Lower leg skin (tissue), 3 donors: Measurements from ENCODE around the gene JAM3.

Source experiments
- POLR2A ChIP-seq, 2 donors: fragments of 450-650 bp; IDR thresholded peaks; one replicate each; pipeline ENCODE4 v1.6.1; 2016 to 2017; ENCODE audit warnings: antibody characterized with exemption in 2 of 2, mild to moderate bottlenecking in 1 of 2, moderate library complexity in 1 of 2
- TF ChIP-seq, protein P1 (sequence below), 3 donors: fragments of 450-650 bp; IDR thresholded peaks; one replicate each; pipeline ENCODE4 v1.5.1; 2016; ENCODE audit warnings: antibody characterized with exemption in 3 of 3, mild to moderate bottlenecking in 3 of 3, moderate library complexity in 2 of 3

DNA sequence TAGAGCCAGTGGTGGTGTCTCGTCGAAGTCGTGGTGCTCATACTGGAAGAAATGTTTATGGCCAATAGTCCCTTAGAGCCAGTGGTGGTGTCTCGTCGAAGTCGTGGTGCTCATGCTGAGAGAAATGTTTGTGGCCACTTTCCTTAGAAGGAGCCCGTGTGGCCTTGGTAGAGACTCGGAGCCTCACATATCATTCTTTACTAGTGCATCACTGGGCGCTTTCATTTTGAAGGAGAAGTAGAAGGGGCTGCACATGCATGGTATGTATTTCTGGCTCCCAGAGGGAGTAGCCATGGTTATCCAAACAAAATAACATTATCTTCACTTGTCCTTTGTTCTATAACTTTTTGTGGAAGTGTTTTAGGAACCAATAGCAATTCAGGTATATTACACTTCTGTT, 69.5 kb downstream of the JAM3 start:
- TF ChIP-seq, protein P1, sequence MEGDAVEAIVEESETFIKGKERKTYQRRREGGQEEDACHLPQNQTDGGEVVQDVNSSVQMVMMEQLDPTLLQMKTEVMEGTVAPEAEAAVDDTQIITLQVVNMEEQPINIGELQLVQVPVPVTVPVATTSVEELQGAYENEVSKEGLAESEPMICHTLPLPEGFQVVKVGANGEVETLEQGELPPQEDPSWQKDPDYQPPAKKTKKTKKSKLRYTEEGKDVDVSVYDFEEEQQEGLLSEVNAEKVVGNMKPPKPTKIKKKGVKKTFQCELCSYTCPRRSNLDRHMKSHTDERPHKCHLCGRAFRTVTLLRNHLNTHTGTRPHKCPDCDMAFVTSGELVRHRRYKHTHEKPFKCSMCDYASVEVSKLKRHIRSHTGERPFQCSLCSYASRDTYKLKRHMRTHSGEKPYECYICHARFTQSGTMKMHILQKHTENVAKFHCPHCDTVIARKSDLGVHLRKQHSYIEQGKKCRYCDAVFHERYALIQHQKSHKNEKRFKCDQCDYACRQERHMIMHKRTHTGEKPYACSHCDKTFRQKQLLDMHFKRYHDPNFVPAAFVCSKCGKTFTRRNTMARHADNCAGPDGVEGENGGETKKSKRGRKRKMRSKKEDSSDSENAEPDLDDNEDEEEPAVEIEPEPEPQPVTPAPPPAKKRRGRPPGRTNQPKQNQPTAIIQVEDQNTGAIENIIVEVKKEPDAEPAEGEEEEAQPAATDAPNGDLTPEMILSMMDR (IDR thresholded peaks at IDR 0.05) = no peak
- no peak for TF ChIP-seq POLR2A (IDR thresholded peaks at IDR 0.05)
